ENCODE data around the gene EVI2B.

- TF ChIP-seq EZH2 (IDR thresholded peaks at IDR 0.05; ENCODE audit: borderline replicate concordance, insufficient read depth, low read length, poor library complexity, severe bottlenecking) (no peak), CTCF (IDR thresholded peaks at IDR 0.05; ENCODE audit: poor library complexity, severe bottlenecking) (no peak), REST (IDR thresholded peaks at IDR 0.05; ENCODE audit: borderline replicate concordance) (no peak), MXI1 (conservative IDR thresholded peaks at IDR 0.05; ENCODE audit: poor library complexity, severe bottlenecking) (no peak), POLR2AphosphoS5 (IDR thresholded peaks at IDR 0.05) (no peak), RAD21 (conservative IDR thresholded peaks at IDR 0.05) (no peak), SMC3 (conservative IDR thresholded peaks at IDR 0.05; ENCODE audit: poor library complexity) (no peak)
Measured at GRCh38 chr17:31286587-31286986, 27.3 kb downstream of the EVI2B start.
